Thyroid gland (tissue), 4 donors: Measurements from ENCODE around the gene RHEBL1. TPM values are rescaled to one million over a fixed set of nuclear protein-coding genes. Genes with fewer than 3 reads are reported as not detected.

ENCODE experiments used
- DNase-seq, 2 donors: peaks; one replicate each; pipeline ENCODE4 v3.0.0-alpha.2; 2019
- H3K27ac ChIP-seq, 3 donors: fragments of 200-600 bp; sonication (generic); 1 replicate in 2 of 3; 2 replicates in 1 of 3; pipeline ENCODE4 v1.5.1; 2016 to 2019; ENCODE audit warnings: mild to moderate bottlenecking in 1 of 3, moderate library complexity in 1 of 3
- H3K27me3 ChIP-seq: fragments of 200-600 bp; sonication (generic); one replicate; pipeline ENCODE4 v1.5.1; 2019
- H3K36me3 ChIP-seq, 2 donors: fragments of 200-600 bp; sonication (generic); one replicate each; pipeline ENCODE4 v1.5.1; 2016 to 2019
- H3K4me1 ChIP-seq, 2 donors: fragments of 200-600 bp; sonication (generic); one replicate each; pipeline ENCODE4 v1.5.1; 2017 to 2019
- H3K4me3 ChIP-seq, 3 donors: fragments of 200-600 bp; sonication (generic); replicated peaks in 1 of 3; 1 replicate in 2 of 3; 2 replicates in 1 of 3; pipeline ENCODE4 v1.5.1; 2016; ENCODE audit warnings: mild to moderate bottlenecking in 1 of 3
- H3K9me3 ChIP-seq: fragments of 200-600 bp; sonication (generic); one replicate; pipeline ENCODE4 v1.5.1; 2017
- CTCF ChIP-seq, 6 experiments: fragments of 200-600 bp in 3 of 6; fragments of 450-650 bp in 3 of 6; sonication (generic) in 3 of 6; IDR thresholded peaks; one replicate each; pipeline ENCODE4 v1.5.1; 2016 to 2019; ENCODE audit warnings: antibody characterized with exemption in 6 of 6, mild to moderate bottlenecking in 2 of 6, inconsistent platforms in 1 of 6, moderate library complexity in 1 of 6
- POLR2A ChIP-seq, 2 donors: fragments of 450-650 bp; IDR thresholded peaks; one replicate each; pipeline ENCODE4 v1.6.1; 2017; ENCODE audit warnings: antibody characterized with exemption in 2 of 2, mild to moderate bottlenecking in 2 of 2, moderate library complexity in 1 of 2
- WGBS, 2 donors: methylation state at CpG; one replicate each; pipeline ENCODE4 v1.1.5; 2017; 5-methylcytosine and 5-hydroxymethylcytosine counted together
- intact Hi-C: fragments of 100-400 bp; cut with DNase I; formaldehyde crosslinking; loops from one replicate; pipeline ENCODE4 v1.15.1; 2023
- total RNA-seq, 4 donors: library from RNA; depleted of rRNA; stranded (reverse); fragments of >200 nt; gene quantifications; one replicate each; pipeline ENCODE4 v1.2.3, GENCODE V29; 2016

Gene RHEBL1
- total RNA-seq, 4 donors from 2014 or later = 0.98 TPM; not detected in 3

DNA sequence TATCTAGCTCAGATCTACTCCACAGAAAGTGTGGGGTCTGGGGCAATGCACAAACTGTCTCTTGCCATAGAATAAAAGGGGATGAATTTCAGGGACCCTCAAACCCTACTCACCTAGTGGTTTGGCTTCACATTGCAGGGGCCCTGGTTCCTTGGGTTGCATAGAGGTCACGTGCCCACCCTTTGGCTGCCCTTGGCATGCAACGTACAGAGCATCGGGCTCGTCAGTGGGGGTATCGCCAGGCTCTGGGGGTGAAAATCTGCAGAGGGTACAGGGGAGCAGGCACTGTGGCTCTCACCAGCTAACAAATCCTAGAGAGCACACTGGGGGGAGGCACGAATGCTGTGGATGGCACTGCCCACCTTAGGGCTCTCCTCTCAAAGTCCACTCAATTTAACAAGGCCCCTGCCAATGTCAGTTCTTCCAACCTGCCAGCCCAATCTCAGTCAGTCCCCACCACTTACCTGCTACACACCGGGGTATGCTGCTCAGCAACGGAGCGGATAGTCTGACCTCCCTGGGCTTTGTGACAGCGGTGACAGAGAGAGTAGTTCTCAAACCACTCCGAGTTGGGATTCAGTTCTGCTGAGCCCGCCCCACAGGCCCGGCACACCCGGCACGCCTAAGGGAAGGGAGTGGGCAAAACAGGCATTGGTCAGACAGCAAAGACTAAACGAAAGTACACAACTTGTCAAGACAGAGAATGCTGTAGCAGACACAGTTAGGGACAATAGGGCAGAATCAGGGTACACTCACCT, 17.1 kb downstream of the RHEBL1 start:
- Histone ChIP-seq H3K27ac (no peak overlapping the region), H3K4me3 (no peak overlapping the region), H3K27me3 (no peaks in the 10 kb centered on the region), H3K9me3 (no peaks in the 10 kb centered on the region), H3K36me3 (peaks cover 65 to 70% of the 10 kb centered on the region in 2 donors), H3K4me1 (peaks cover 21 to 25% of the 10 kb centered on the region in 2 donors)
- no peak for DNase-seq
- 94 to 95% methylated on average over 14 to 15 of the region's 16 CpGs for WGBS, 2 donors
- no peak for TF ChIP-seq POLR2A (IDR thresholded peaks at IDR 0.05)
- TF ChIP-seq CTCF (IDR thresholded peaks at IDR 0.05) = no peak
- intact Hi-C loops = no loop called here

GRCh38 chr12:49051777-49052438, 17.9 kb downstream of the RHEBL1 start:
- intact Hi-C loops = no loop called here
- peaks cover 14 to 17% of the 10 kb centered on the region in 2 donors for H3K4me1 ChIP-seq
- peaks cover 71 to 76% of the 10 kb centered on the region in 2 donors for H3K36me3 ChIP-seq
- no peaks in the 10 kb centered on the region for H3K9me3 ChIP-seq
- WGBS, 2 donors = 90 to 92% methylated on average over 20 of the region's 20 CpGs
- H3K27ac ChIP-seq = no peak overlapping the region
- TF ChIP-seq CTCF (IDR thresholded peaks at IDR 0.05) (no peak), POLR2A (IDR thresholded peaks at IDR 0.05) (no peak)
- no peaks in the 10 kb centered on the region for H3K27me3 ChIP-seq
- H3K4me3 ChIP-seq = no peak overlapping the region
- DNase-seq = no peak

DNA sequence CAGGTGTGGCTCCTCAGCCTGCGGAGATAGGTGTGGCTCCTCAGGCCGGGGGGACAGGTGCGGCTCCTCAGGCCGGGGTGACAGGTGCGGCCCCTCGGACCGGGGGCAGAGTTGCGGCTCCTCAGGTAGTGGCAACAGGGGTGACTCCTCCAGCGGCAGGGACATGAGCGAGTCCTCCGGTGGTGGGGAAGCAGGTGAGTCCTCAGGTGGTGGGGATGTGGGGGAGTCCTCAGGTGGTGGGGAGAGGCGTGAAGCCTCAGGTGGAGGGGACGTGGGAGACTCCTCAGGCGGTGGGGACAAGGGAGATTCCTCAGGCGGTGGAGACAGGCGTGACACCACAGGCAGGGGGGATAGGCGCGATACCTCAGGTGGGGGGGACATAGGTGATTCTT, 18.4 kb downstream of the RHEBL1 start:
- intact Hi-C loops = no loop called here
- DNase-seq = no peak

DNA sequence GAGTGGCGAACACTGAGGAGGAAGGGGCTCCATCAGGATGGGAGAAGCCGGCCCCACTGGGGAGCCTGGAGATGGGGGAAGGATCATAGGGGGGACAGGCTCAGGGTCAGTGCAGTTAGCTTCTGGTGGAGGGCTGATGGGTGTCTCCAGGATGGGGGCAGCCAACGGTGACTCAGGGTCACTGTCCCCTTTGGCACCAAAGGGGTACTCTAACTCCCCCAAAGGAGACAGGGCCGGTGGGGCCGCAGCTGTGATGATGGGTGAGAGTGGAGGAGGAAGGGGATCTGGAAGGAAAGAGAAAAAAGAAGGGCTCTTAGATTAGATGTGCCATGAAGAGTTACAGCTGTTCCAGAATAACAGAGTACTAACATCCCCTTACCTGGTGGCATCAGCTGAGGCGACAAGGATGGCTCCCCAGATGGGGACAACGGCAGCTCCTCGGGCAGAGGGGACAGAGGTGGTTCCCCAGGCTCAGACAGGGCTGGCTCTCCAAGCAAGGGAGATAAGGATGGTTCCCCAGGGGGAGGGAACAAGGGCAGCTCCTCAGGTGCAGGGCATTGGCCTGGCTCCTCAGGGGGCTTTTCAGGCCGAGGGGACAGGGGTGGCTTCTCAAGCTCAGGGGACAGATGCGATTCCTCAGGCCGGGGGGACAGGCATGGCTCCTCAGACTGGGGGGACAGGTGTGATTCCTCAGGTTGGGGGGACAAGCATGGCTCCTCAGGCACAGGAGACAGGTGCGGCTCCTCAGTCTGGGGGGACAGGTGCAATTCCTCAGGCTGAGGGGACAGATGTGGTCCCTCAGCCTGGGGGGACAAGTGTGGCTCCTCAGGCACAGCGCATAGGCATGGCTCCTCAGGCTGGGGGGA, 19.0 kb downstream of the RHEBL1 start:
- Histone ChIP-seq H3K4me1 (peaks cover 4 to 6% of the 10 kb centered on the region in 2 donors), H3K4me3 (no peak overlapping the region), H3K27me3 (no peaks in the 10 kb centered on the region), H3K36me3 (peaks cover 82 to 88% of the 10 kb centered on the region in 2 donors), H3K9me3 (no peaks in the 10 kb centered on the region), H3K27ac (no peak overlapping the region)
- no peak for TF ChIP-seq CTCF (IDR thresholded peaks at IDR 0.05)
- 93 to 94% methylated on average over 13 of the region's 13 CpGs for WGBS, 2 donors
- no peak for DNase-seq
- intact Hi-C loops = no loop called here

More for the DNA sequence above, 18.4 kb downstream of the RHEBL1 start:
- no peak overlapping the region for H3K27ac ChIP-seq
- 95 to 96% methylated on average over 16 to 18 of the region's 18 CpGs for WGBS, 2 donors
- TF ChIP-seq POLR2A (IDR thresholded peaks at IDR 0.05) = no peak
- no peak for TF ChIP-seq CTCF (IDR thresholded peaks at IDR 0.05)
- peaks cover 9 to 12% of the 10 kb centered on the region in 2 donors for H3K4me1 ChIP-seq
- H3K36me3 ChIP-seq = peaks cover 76 to 82% of the 10 kb centered on the region in 2 donors
- no peak overlapping the region for H3K4me3 ChIP-seq
- H3K27me3 ChIP-seq = no peaks in the 10 kb centered on the region
- no peaks in the 10 kb centered on the region for H3K9me3 ChIP-seq
